ENCODE data around the gene SV2B. TPM values are rescaled to one million over a fixed set of nuclear protein-coding genes. Genes with fewer than 3 reads are reported as not detected.

Gene SV2B
- total RNA-seq, 1 experiment from 2014 or later = not detected

- no CpG with 5 or more reads among the region's 1 CpG for WGBS (ENCODE audit: extremely low coverage, insufficient read length, low lambda C conversion rate)
- Histone ChIP-seq H3K79me1 (ENCODE audit: insufficient read depth, low read depth, low read length, poor library complexity, severe bottlenecking) (no peaks in the 10 kb centered on the region), H3K4ac (ENCODE audit: low read depth, low read length) (no peak overlapping the region), H2BK12ac (ENCODE audit: insufficient read length, low read depth, low read length) (no peak overlapping the region), H2AK5ac (ENCODE audit: insufficient read length, low read length) (no peak overlapping the region), H3K9ac (ENCODE audit: extremely low read depth, insufficient read length, low read length) (no peak overlapping the region), H3K9me3 (ENCODE audit: control insufficient read depth, low read depth, low read length) (no peaks in the 10 kb centered on the region), H2BK15ac (ENCODE audit: low read depth, low read length) (no peak overlapping the region), H3K23ac (ENCODE audit: insufficient read length, low read depth, low read length) (no peak overlapping the region), H3K27ac (ENCODE audit: insufficient read length, low read depth, low read length) (no peak overlapping the region), H4K5ac (ENCODE audit: insufficient read length, low read depth, low read length) (no peak overlapping the region), H4K20me1 (ENCODE audit: control insufficient read depth, insufficient read depth, insufficient read length) (no peaks in the 10 kb centered on the region), H3K27me3 (ENCODE audit: insufficient read depth, low read length) (no peaks in the 10 kb centered on the region), H2BK20ac (ENCODE audit: low read depth, low read length, poor library complexity, severe bottlenecking) (no peak overlapping the region), H3K4me2 (ENCODE audit: insufficient read depth, insufficient read length, low read length) (no peak overlapping the region), H3K56ac (ENCODE audit: insufficient read length, low read depth, low read length) (no peak overlapping the region), H2BK120ac (ENCODE audit: low read depth, low read length, poor library complexity, severe bottlenecking) (no peak overlapping the region), H2BK5ac (ENCODE audit: insufficient read length, low read length) (no peak overlapping the region), H3K23me2 (ENCODE audit: insufficient read length, low read depth, low read length, poor library complexity, severe bottlenecking) (no peaks in the 10 kb centered on the region), H3K4me1 (ENCODE audit: insufficient read depth, low read length) (no peaks in the 10 kb centered on the region), H2AFZ (ENCODE audit: low read length) (no peak overlapping the region), H3K14ac (ENCODE audit: insufficient read depth, low read length) (no peak overlapping the region), H3T11ph (ENCODE audit: low read length) (no peak overlapping the region), H4K91ac (ENCODE audit: insufficient read length, low read depth, low read length) (no peak overlapping the region), H4K8ac (replicated peaks; ENCODE audit: insufficient read length, low read depth, low read length) (no peak overlapping the region), H3K79me2 (ENCODE audit: insufficient read depth, low read length) (no peaks in the 10 kb centered on the region), H3K18ac (ENCODE audit: insufficient read length, low read depth, low read length) (no peak overlapping the region)
- no peaks in the 10 kb centered on the region for H3K9me3 Mint-ChIP-seq
- peaks cover 7 to 21% of the 10 kb centered on the region in 2 experiments for H3K4me1 Mint-ChIP-seq
- DNase-seq = no peak
- TF ChIP-seq, protein P1, sequence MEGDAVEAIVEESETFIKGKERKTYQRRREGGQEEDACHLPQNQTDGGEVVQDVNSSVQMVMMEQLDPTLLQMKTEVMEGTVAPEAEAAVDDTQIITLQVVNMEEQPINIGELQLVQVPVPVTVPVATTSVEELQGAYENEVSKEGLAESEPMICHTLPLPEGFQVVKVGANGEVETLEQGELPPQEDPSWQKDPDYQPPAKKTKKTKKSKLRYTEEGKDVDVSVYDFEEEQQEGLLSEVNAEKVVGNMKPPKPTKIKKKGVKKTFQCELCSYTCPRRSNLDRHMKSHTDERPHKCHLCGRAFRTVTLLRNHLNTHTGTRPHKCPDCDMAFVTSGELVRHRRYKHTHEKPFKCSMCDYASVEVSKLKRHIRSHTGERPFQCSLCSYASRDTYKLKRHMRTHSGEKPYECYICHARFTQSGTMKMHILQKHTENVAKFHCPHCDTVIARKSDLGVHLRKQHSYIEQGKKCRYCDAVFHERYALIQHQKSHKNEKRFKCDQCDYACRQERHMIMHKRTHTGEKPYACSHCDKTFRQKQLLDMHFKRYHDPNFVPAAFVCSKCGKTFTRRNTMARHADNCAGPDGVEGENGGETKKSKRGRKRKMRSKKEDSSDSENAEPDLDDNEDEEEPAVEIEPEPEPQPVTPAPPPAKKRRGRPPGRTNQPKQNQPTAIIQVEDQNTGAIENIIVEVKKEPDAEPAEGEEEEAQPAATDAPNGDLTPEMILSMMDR (conservative IDR thresholded peaks at IDR 0.05) = no peak
- H3K4me3 Mint-ChIP-seq = no peak overlapping the region
- no peaks in the 10 kb centered on the region for H3K36me3 Mint-ChIP-seq (ENCODE audit: insufficient read depth in 1 of 3, low read depth in 3 of 3)
- no peak overlapping the region for H3K27ac Mint-ChIP-seq
- no peaks in the 10 kb centered on the region; the same call in 1 of the 2 replicates for H3K27me3 Mint-ChIP-seq (ENCODE audit: low read depth)
These were observed 108.3 kb downstream of the SV2B start for GRCh38 chr15:91208371-91208770.

All from H9 (cell line).